Stimulated activated memory B cell treated with anti-CD40 and anti-IgM and Interleukin-4, amounts not matched to agents 10 μg/mL and 1 μg/mL and 100 μg/mL, for 72 hours (primary cell): ENCODE results near the gene ITPRID1.
"Not testable (repeated sequence)": the region's sequence is repeated elsewhere in the genome, so short reads cannot be mapped to it uniquely, and the experiment has no call there.

Source experiments
- ATAC-seq: fragments of 150-1000 bp; cut with Tn5 transposase; 2 replicates; pipeline ENCODE4 v1.10.0; 2021
- H3K27ac Mint-ChIP-seq: one replicate; pipeline ENCODE4 v1.8.0; 2022; ENCODE audit warnings: mild to moderate bottlenecking, mixed read lengths
- H3K27me3 Mint-ChIP-seq: one replicate; pipeline ENCODE4 v1.8.0; 2022; ENCODE audit warnings: mixed read lengths
- H3K36me3 Mint-ChIP-seq: one replicate; pipeline ENCODE4 v1.8.0; 2022; ENCODE audit warnings: mixed read lengths
- H3K4me1 Mint-ChIP-seq: one replicate; pipeline ENCODE4 v1.8.0; 2022; ENCODE audit warnings: mixed read lengths
- H3K4me3 Mint-ChIP-seq: one replicate; pipeline ENCODE4 v1.8.0; 2022; ENCODE audit warnings: mild to moderate bottlenecking, moderate library complexity, mixed read lengths
- H3K9me3 Mint-ChIP-seq: one replicate; pipeline ENCODE4 v1.8.0; 2022; ENCODE audit warnings: mixed read lengths

The ITPRID1 gene

DNA sequence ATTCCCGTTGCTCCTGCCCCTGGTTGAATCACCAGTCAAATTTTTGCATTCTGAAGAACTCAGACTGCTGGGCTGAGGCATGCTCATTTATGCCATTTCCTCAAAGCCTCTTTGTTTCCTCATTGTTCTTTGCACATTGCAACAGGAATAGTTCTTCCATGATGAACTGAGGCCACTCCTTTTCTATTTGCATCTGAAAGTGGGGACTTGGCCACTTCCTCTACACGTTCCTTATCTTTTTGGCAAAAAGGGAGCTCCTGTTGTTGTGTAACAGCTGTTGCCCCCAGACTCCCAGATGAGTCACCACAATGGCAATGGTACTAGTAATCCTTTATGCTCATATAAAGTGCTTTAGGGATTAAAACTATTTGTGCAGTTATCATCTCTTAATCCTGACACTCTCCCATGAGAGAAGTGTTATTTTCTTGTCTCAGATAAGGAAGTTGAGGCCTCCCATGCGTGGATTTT lies 20.1 kb upstream of the ITPRID1 start:
- no peak for ATAC-seq
- Mint-ChIP-seq H3K36me3 (no peaks in the 10 kb centered on the region), H3K27me3 (peaks cover 8% of the 10 kb centered on the region), H3K4me3 (no peak overlapping the region), H3K27ac (no peak overlapping the region), H3K4me1 (no peaks in the 10 kb centered on the region), H3K9me3 (no peaks in the 10 kb centered on the region)

DNA sequence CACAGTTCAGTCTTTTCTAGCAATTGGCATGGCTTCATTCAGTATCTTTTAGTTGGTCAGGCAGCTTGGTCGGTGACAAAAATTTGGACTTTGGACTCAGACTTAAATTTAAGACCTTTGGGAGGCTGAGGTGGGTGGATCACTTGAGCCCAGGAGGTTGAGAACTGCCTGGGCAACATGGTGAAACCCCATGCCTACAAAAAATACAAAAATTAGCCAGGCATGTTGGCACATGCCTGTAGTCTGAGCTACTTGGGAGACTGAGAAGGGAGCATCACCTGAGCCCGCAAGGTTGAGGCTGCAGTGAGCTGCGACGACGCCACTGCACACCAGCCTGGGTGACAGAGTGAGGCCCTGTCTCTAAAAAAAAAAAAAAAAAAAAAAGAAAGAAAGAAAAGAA lies 19.5 kb upstream of the ITPRID1 start:
- ATAC-seq, result no peak
- H3K4me1 Mint-ChIP-seq, result no peaks in the 10 kb centered on the region
- H3K4me3 Mint-ChIP-seq, result no peak overlapping the region
- H3K36me3 Mint-ChIP-seq, result no peaks in the 10 kb centered on the region
- H3K9me3 Mint-ChIP-seq, result no peaks in the 10 kb centered on the region
- H3K27me3 Mint-ChIP-seq, result peaks cover 8% of the 10 kb centered on the region
- no peak overlapping the region for H3K27ac Mint-ChIP-seq

DNA sequence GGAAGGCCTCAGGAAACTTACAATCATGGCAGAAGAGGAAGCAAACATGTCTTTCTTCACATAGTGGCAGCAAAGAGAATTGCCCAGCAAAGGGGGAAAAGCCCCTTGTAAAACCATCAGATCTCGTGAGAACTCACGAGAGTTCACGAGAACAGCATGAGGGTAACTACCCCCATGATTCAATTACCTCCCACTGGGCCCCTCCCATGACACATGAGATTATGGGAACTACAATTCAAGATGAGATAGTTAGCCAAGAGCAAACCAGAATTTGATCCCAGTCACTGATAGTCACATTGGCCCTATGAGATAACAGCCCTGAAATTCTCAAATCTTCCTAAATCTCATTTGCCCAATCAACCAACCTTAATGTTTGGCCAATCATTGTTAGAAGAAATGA lies 18.2 kb upstream of the ITPRID1 start:
- Mint-ChIP-seq H3K4me1 (no peaks in the 10 kb centered on the region), H3K36me3 (no peaks in the 10 kb centered on the region), H3K4me3 (no peak overlapping the region), H3K27ac (no peak overlapping the region), H3K9me3 (no peaks in the 10 kb centered on the region), H3K27me3 (peaks cover under 1% of the 10 kb centered on the region)
- no peak for ATAC-seq

GRCh38 chr7:31497516-31497915 lies 16.4 kb upstream of the ITPRID1 start:
- Mint-ChIP-seq H3K4me3 (no peak overlapping the region), H3K36me3 (no peaks in the 10 kb centered on the region), H3K9me3 (no peaks in the 10 kb centered on the region), H3K27ac (no peak overlapping the region), H3K4me1 (no peaks in the 10 kb centered on the region), H3K27me3 (no peaks in the 10 kb centered on the region)
- ATAC-seq, result no peak

- Mint-ChIP-seq H3K4me1 (no peaks in the 10 kb centered on the region), H3K9me3 (no peaks in the 10 kb centered on the region), H3K4me3 (no peak overlapping the region), H3K36me3 (no peaks in the 10 kb centered on the region), H3K27ac (no peak overlapping the region), H3K27me3 (no peaks in the 10 kb centered on the region)
- no peak for ATAC-seq
These were observed 13.2 kb upstream of the ITPRID1 start for GRCh38 chr7:31500656-31501055.

GRCh38 chr7:31508823-31509222 lies 5.1 kb upstream of the ITPRID1 start:
- ATAC-seq, result no peak
- Mint-ChIP-seq H3K4me3 (no peak overlapping the region), H3K27me3 (no peaks in the 10 kb centered on the region), H3K4me1 (no peaks in the 10 kb centered on the region), H3K9me3 (peaks cover 3% of the 10 kb centered on the region), H3K27ac (no peak overlapping the region), H3K36me3 (no peaks in the 10 kb centered on the region)

DNA sequence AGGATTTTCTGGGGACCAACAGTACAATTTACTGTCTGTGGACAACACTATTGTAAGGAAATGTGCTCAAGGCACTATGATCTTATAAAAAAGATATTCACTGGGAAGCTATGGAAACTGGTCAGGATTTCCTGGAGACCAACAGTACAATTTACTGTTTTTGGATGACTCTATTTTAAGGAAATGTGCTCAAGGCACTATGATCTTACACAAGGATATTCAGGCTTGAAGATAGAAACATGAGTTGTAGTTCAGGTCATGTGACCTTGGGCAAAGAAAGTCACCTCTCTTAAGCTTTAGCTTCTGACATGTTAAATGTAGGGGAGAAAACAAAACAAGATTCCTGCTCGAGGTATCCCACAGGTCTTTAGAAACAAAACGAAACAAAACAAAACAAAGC lies 1.7 kb upstream of the ITPRID1 start:
- no peak overlapping the region for H3K27ac Mint-ChIP-seq
- no peaks in the 10 kb centered on the region for H3K4me1 Mint-ChIP-seq
- no peaks in the 10 kb centered on the region for H3K36me3 Mint-ChIP-seq
- peaks cover 11% of the 10 kb centered on the region for H3K9me3 Mint-ChIP-seq
- ATAC-seq, result no peak
- H3K4me3 Mint-ChIP-seq, result no peak overlapping the region
- no peaks in the 10 kb centered on the region for H3K27me3 Mint-ChIP-seq

DNA sequence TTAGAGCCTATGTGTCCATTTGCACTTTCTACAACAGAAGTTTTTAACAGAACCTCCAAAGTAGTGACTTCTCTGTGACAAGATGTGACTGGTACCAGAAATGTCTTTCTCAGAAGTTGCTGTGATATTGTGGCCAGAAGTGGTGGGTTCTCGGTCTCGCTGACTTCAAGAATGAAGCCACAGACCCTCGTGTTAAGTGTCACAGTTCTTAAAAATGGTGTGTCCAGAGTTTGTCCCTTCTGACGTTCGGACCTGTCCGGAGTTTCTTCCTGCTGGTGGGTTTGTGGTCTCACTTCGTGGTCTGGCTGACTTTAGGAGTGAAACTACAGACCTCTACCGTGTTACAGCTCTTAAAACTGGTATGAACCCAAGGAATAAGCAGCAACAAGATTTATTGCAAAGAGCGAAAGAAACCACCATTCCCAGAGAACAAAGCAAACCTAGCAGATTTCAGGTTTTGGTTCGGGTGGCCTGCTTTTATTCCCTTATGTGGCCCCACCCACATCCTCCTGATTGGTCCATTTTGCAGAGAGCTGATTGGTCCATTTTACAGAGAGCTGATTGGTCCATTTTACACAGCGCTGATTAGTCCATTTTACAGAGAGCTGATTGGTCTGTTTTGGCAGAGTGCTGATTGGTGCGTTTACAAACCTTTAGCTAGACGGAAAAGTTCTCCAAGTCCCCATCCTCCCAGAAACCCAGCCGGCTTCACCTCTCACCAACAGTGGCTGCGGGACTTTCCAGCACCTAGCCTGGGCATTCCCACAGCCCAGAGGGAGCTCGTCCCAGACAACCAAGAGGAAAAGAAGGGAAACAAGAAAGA lies 3.0 kb downstream of the ITPRID1 start:
- ATAC-seq, result no peak
- no peaks in the 10 kb centered on the region for H3K36me3 Mint-ChIP-seq
- no peak overlapping the region for H3K4me3 Mint-ChIP-seq
- no peaks in the 10 kb centered on the region for H3K4me1 Mint-ChIP-seq
- no peaks in the 10 kb centered on the region for H3K27me3 Mint-ChIP-seq
- H3K27ac Mint-ChIP-seq, result no peak overlapping the region
- H3K9me3 Mint-ChIP-seq, result peaks cover 8% of the 10 kb centered on the region

DNA sequence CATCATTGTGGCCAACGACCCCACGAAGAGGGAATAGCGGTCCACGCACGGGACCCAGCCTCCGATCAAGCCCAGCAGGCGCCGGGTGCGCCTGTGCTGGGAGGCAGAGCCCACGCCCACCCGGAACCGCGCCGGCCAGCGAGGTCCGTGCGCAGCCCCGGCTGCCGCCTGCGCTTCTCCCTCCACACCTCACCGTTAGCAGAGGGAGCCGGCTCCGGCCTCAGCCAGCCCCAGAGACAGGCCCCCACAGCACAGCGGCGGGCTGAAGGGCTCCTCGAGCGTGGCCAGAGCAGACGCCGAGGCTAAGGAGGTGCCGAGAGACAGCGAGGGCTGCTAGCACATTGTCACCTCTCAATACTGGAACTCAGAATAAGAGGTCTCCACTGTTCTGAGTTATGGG lies 3.6 kb downstream of the ITPRID1 start:
- ATAC-seq, result no peak
- H3K4me1 Mint-ChIP-seq, result no peaks in the 10 kb centered on the region
- H3K27ac Mint-ChIP-seq, result no peak overlapping the region
- H3K36me3 Mint-ChIP-seq, result no peaks in the 10 kb centered on the region
- H3K4me3 Mint-ChIP-seq, result no peak overlapping the region
- H3K27me3 Mint-ChIP-seq, result no peaks in the 10 kb centered on the region
- H3K9me3 Mint-ChIP-seq, result peaks cover 8% of the 10 kb centered on the region

DNA sequence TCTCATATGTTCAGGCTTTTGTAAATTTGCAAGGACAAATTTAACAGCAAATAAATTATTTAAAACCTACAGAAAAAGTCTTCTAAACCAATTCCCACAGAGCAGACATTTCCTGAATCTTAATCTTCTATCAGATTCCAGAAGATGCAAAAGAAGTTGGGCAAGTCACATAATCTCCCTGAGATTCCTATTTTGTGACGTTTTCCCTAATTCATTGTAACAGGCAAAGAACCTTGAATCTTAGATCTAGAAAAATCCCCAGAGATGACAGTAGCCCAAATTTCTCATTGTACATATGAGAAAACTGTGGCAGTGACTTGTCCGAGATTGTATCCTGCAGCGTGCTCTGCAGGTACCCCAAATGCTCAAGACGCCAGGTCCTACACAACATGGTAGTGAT lies 4.9 kb downstream of the ITPRID1 start:
- no peak overlapping the region for H3K27ac Mint-ChIP-seq
- no peaks in the 10 kb centered on the region for H3K27me3 Mint-ChIP-seq
- H3K36me3 Mint-ChIP-seq, result no peaks in the 10 kb centered on the region
- no peaks in the 10 kb centered on the region for H3K4me1 Mint-ChIP-seq
- H3K4me3 Mint-ChIP-seq, result no peak overlapping the region
- ATAC-seq, result no peak
- H3K9me3 Mint-ChIP-seq, result peaks cover 8% of the 10 kb centered on the region

- Mint-ChIP-seq H3K9me3 (no peaks in the 10 kb centered on the region), H3K27ac (no peak overlapping the region), H3K27me3 (no peaks in the 10 kb centered on the region), H3K4me1 (no peaks in the 10 kb centered on the region), H3K36me3 (no peaks in the 10 kb centered on the region), H3K4me3 (no peak overlapping the region)
- ATAC-seq, result no peak
These were observed 7.6 kb downstream of the ITPRID1 start for GRCh38 chr7:31521336-31522010.

- no peak overlapping the region for H3K4me3 Mint-ChIP-seq
- no peaks in the 10 kb centered on the region for H3K27me3 Mint-ChIP-seq
- no peaks in the 10 kb centered on the region for H3K36me3 Mint-ChIP-seq
- H3K27ac Mint-ChIP-seq, result no peak overlapping the region
- H3K4me1 Mint-ChIP-seq, result no peaks in the 10 kb centered on the region
- no peaks in the 10 kb centered on the region for H3K9me3 Mint-ChIP-seq
- no peak for ATAC-seq
These were observed 13.0 kb downstream of the ITPRID1 start for GRCh38 chr7:31526864-31527263.

GRCh38 chr7:31529103-31529502 lies 15.2 kb downstream of the ITPRID1 start:
- no peak for ATAC-seq
- H3K27me3 Mint-ChIP-seq, result no peaks in the 10 kb centered on the region

DNA sequence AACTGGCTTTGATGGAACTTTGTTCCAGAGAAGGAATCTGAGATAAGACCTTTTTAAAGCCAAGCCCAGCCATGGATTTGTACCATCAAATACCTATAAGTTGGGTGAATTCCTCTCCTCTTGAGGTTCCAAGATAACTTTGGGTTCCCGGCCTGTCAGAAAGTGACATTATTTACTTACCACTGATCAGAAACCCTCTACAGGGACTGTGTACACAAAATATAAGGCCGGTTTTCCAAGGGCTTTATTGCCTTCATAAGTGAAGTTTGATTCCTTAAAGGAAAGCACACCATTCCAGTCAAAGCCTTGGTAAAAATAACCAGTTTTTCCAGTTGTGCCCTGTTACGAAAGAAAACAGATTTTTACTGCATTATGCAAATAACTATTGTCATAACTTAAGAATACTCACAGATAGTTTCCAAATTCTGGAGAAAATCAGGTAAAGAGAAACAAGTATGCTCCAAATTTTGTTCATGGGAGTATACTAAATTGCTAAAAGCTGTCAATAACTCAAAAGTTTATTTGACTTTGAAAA lies 26.8 kb downstream of the ITPRID1 start:
- not testable (repeated sequence) for H3K4me1 Mint-ChIP-seq, H3K36me3 Mint-ChIP-seq, H3K27me3 Mint-ChIP-seq, H3K27ac Mint-ChIP-seq, ATAC-seq, H3K4me3 Mint-ChIP-seq, H3K9me3 Mint-ChIP-seq

More at GRCh38 chr7:31529103-31529502, 15.2 kb downstream of the ITPRID1 start:
- Mint-ChIP-seq H3K27ac (no peak overlapping the region), H3K4me3 (no peak overlapping the region), H3K9me3 (no peaks in the 10 kb centered on the region), H3K4me1 (no peaks in the 10 kb centered on the region), H3K36me3 (no peaks in the 10 kb centered on the region)

GRCh38 chr7:31545549-31545948 lies 31.7 kb downstream of the ITPRID1 start:
- ATAC-seq, result no peak
- H3K4me3 Mint-ChIP-seq, result no peak overlapping the region
- H3K4me1 Mint-ChIP-seq, result no peaks in the 10 kb centered on the region
- no peaks in the 10 kb centered on the region for H3K27me3 Mint-ChIP-seq
- H3K27ac Mint-ChIP-seq, result no peak overlapping the region
- no peaks in the 10 kb centered on the region for H3K36me3 Mint-ChIP-seq
- H3K9me3 Mint-ChIP-seq, result no peaks in the 10 kb centered on the region

DNA sequence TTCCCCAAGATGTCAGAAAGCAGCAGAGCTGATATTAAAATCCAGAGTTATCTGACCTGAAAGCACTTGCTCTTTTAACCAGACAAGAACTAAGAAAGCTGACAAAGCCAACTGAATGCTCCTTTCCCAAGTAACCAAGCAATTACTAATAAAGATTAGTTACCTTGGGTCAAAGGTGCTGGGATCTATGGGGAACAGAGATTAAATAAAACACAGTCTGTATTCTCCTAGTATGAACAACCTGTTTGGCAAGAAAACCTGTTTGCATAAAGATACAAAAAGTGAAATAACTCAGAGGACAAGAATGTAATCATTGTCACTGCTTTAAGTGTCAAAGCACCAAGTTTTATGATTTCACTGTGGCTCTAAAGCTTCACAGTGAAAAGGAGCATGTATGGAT lies 35.7 kb downstream of the ITPRID1 start:
- H3K9me3 Mint-ChIP-seq, result no peaks in the 10 kb centered on the region
- no peaks in the 10 kb centered on the region for H3K36me3 Mint-ChIP-seq

More for the DNA sequence above, 35.7 kb downstream of the ITPRID1 start:
- H3K4me3 Mint-ChIP-seq, result no peak overlapping the region
- H3K27ac Mint-ChIP-seq, result no peak overlapping the region
- H3K27me3 Mint-ChIP-seq, result no peaks in the 10 kb centered on the region
- ATAC-seq, result no peak
- H3K4me1 Mint-ChIP-seq, result no peaks in the 10 kb centered on the region
